ENCODE data around the gene ITGB1. TPM values are rescaled to one million over a fixed set of nuclear protein-coding genes. Genes with fewer than 3 reads are reported as not detected.

ITGB1 gene
- total RNA-seq, 2 donors from 2014 or later = 254 to 393 TPM

DNA sequence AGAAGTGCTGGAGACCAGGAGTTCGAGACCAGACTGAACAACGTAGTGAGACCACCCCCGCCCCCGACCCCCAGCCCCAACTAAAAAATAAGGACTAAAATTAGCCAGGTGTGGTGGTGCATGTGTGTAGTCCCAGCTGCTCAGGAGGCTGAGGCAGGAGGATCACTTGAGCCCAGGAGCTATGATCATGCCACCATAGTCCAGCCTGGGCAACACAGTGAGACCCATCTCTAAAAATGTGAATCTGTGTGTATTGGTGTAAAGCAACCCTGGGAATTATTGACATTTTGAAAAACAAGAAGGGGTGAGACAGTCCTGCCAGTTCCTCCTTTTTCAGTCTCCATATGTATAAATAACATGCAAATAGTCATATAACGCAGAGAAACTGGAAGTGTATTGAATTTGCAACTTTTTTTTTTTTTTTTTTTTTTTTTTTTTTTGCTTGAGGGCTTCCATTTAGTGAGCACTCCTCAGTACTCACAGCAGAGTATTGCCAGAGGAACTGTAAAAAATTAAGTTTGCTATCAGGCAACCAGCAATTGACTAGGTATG is 3.4 kb upstream of the ITGB1 start:
- Histone ChIP-seq H3K4me1 (no peaks in the 10 kb centered on the region), H3K9me3 (no peaks in the 10 kb centered on the region), H3K9ac (ENCODE audit: low read depth in 2 of 2, low read length in 2 of 2) (no peak overlapping the region), H3K27ac (peak overlapping the region; percentile 66), H3K27me3 (no peaks in the 10 kb centered on the region), H3K4me3 (no peak overlapping the region), H3K36me3 (no peaks in the 10 kb centered on the region)
- intact Hi-C loops (cut with DNase I) = no loop called here
- no peak for DNase-seq
- TF ChIP-seq, protein P1, sequence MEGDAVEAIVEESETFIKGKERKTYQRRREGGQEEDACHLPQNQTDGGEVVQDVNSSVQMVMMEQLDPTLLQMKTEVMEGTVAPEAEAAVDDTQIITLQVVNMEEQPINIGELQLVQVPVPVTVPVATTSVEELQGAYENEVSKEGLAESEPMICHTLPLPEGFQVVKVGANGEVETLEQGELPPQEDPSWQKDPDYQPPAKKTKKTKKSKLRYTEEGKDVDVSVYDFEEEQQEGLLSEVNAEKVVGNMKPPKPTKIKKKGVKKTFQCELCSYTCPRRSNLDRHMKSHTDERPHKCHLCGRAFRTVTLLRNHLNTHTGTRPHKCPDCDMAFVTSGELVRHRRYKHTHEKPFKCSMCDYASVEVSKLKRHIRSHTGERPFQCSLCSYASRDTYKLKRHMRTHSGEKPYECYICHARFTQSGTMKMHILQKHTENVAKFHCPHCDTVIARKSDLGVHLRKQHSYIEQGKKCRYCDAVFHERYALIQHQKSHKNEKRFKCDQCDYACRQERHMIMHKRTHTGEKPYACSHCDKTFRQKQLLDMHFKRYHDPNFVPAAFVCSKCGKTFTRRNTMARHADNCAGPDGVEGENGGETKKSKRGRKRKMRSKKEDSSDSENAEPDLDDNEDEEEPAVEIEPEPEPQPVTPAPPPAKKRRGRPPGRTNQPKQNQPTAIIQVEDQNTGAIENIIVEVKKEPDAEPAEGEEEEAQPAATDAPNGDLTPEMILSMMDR (IDR thresholded peaks at IDR 0.05) = no peak

DNA sequence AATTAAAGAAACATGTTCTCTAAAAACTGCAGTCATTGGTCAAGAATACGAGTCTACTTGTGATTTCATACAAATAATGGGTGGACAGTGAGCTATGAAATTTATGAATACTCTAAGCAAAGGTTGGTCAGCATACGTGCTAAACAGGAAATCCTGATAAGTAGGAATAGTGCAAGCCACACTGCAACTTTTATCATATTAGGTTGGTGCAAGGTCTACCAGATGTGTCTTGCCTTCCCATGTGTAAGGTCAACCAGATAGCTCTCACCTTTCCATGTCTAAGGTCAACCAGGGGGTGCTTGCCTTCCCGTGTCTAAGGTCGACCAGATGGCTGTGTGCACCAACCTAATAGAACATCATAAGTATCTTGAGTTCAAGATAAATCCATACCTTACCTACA is 2.0 kb upstream of the ITGB1 start:
- intact Hi-C loops (cut with DNase I) = no loop called here
- Histone ChIP-seq H3K4me1 (no peaks in the 10 kb centered on the region), H3K9ac (ENCODE audit: low read depth in 2 of 2, low read length in 2 of 2) (peak overlapping the region in 1 of 2 donors; percentile 99), H3K36me3 (no peaks in the 10 kb centered on the region), H3K4me3 (peak overlapping the region; percentile 79), H3K27ac (peak overlapping the region; percentile 92), H3K9me3 (no peaks in the 10 kb centered on the region), H3K27me3 (no peaks in the 10 kb centered on the region)
- TF ChIP-seq, protein P1 (IDR thresholded peaks at IDR 0.05) = no peak
- DNase-seq = no peak

DNA sequence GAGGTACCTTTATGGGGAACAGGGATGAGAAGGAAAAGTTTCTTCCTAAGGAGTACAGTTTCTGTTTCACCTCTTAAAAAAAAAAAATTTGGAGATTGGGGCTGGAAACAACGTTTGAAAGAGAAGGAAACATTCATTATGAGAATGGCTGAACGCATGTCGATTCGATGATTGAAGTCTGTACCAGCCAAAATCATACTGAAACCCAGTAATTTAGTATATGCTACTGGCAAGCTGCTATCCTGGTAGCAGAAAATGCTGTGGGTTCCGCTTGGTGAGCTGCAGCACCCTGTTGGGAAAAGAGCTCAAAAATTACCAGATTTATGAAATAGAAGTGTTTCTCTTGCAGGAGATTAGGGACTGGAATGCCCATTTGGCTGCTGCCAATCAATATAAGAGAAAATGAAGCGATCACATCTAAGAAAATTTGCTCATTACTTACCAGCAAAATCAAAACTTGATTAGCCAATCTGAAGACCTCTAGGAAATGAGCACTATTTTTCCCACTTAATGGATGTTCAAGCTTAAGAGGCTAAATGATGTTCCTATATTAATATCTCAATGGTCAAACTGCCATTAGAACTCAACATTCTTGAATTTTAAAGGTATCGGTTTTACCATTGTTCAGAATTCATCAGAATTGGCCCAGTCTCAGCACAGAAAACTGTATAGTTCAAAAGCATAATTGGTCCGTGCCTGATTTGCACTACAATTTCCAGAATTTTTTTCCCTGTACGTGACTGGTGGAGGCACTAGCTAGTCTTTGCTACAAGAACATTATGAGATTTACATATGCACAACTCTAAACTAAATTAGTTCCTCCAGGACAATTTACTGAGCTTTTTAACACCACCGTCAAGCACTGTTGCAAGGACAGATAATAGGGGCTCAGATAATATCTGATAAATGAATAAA is 1.2 kb upstream of the ITGB1 start:
- no peaks in the 10 kb centered on the region for H3K9me3 ChIP-seq
- peak overlapping the region; percentile 79 for H3K4me3 ChIP-seq
- H3K4me1 ChIP-seq = no peaks in the 10 kb centered on the region
- peak overlapping the region; percentile 98 to 99 for H3K9ac ChIP-seq (ENCODE audit: low read depth in 2 of 2, low read length in 2 of 2)
- intact Hi-C loops (cut with DNase I) = no loop called here
- H3K36me3 ChIP-seq = no peaks in the 10 kb centered on the region
- H3K27me3 ChIP-seq = no peaks in the 10 kb centered on the region
- DNase-seq = no peak
- H3K27ac ChIP-seq = peak overlapping the region; percentile 92
- TF ChIP-seq, protein P1 (IDR thresholded peaks at IDR 0.05) = no peak

DNA sequence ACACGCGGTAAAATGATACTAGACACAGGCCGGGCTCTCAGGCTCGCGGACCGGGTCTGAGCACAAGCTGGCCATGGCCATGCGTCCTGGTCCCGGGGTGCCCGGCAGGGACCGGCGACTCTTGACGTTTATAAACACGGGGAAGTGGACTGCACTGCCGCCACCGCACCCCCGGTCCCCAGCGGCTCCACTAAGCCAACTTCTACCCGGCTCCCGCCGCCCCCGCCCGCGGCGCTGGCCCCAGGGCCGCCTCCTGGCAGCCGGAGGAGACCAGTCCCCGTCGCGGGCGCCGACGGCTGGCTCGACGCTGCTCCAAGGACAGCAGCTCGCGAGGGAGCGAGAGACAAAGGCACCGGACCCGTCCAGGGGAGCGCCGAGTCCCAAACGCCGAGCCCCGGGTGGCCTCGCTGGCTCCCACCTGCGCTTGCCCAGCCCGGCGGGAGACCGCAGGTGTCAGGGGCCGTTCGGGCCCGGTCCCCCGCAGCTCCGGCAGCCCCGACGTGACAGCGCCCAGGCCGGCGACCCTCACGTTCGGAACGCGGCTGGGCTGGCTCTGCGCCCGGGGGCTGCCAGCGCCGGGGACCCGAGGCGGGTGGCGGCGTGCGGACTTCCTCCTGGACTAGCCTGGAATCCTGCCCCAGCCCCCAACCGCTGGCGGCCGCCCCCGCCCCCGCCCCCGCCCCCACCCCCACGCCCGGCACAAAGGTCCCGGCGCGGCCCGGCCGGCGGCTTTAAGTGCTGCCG is 517 bp downstream of the ITGB1 start:
- TF ChIP-seq, protein P1 (IDR thresholded peaks at IDR 0.05) = no peak
- peak overlapping the region; percentile 75 to 99 for H3K9ac ChIP-seq (ENCODE audit: low read depth in 2 of 2, low read length in 2 of 2)
- intact Hi-C loops (cut with DNase I) = no loop called here

More for the DNA sequence above, 517 bp downstream of the ITGB1 start:
- no peaks in the 10 kb centered on the region for H3K36me3 ChIP-seq
- DNase-seq = peak; percentile 54
- H3K27ac ChIP-seq = peak overlapping the region; percentile 92
- no peaks in the 10 kb centered on the region for H3K9me3 ChIP-seq
- H3K4me3 ChIP-seq = peak overlapping the region; percentile 79
- no peaks in the 10 kb centered on the region for H3K27me3 ChIP-seq
- peaks cover 7% of the 10 kb centered on the region for H3K4me1 ChIP-seq
